Endothelial cell (in vitro differentiated cells): ENCODE results near the gene NOSTRIN. TPM values are rescaled to one million over a fixed set of nuclear protein-coding genes. Genes with fewer than 3 reads are reported as not detected.
A peak's percentile ranks its signal among the peaks of the same experiment; 100 is the strongest.
"Not testable (repeated sequence)": the region's sequence is repeated elsewhere in the genome, so short reads cannot be mapped to it uniquely, and the experiment has no call there.

Experiments used
- DNase-seq: peaks from one replicate; pipeline ENCODE4 v3.0.0; 2021; ENCODE audit warnings: low spot score
- H3K27ac Mint-ChIP-seq: one replicate; pipeline ENCODE4 v1.8.0; 2021; ENCODE audit warnings: mixed read lengths, inconsistent platforms; ENCODE audit not compliant: unreplicated experiment
- H3K27me3 Mint-ChIP-seq: one replicate; pipeline ENCODE4 v1.8.0; 2021; ENCODE audit warnings: mild to moderate bottlenecking, moderate library complexity, mixed read lengths, inconsistent platforms; ENCODE audit not compliant: unreplicated experiment
- H3K36me3 Mint-ChIP-seq: one replicate; pipeline ENCODE4 v1.8.0; 2021; ENCODE audit warnings: mild to moderate bottlenecking, low read depth, mixed read lengths, inconsistent platforms; ENCODE audit not compliant: unreplicated experiment
- H3K4me1 Mint-ChIP-seq: one replicate; pipeline ENCODE4 v1.8.0; 2021; ENCODE audit warnings: mild to moderate bottlenecking, mixed read lengths, inconsistent platforms; ENCODE audit not compliant: unreplicated experiment
- H3K4me3 Mint-ChIP-seq: one replicate; pipeline ENCODE4 v1.8.0; 2021; ENCODE audit warnings: mild to moderate bottlenecking, mixed read lengths, inconsistent platforms; ENCODE audit not compliant: unreplicated experiment
- H3K9me3 Mint-ChIP-seq: one replicate; pipeline ENCODE4 v1.8.0; 2021; ENCODE audit warnings: mixed read lengths, inconsistent platforms; ENCODE audit not compliant: unreplicated experiment
- total RNA-seq: library from RNA; stranded (reverse); fragmentation: NEBNext Ultra II Directional; extraction: Animal tissue kit (Norgen Biotek cat#: 25700); gene quantifications from one replicate; pipeline ENCODE4 v1.2.1, GENCODE V29; 2021; ENCODE audit not compliant: unreplicated experiment
- TF ChIP-seq, protein P1 (sequence below): fragments of 200-600 bp; sonication (generic); IDR thresholded peaks from one replicate; pipeline ENCODE4 v1.5.0; 2021; ENCODE audit warnings: antibody characterized with exemption; ENCODE audit not compliant: unreplicated experiment

The NOSTRIN gene
- total RNA-seq, 1 donor from 2014 or later = not detected

DNA sequence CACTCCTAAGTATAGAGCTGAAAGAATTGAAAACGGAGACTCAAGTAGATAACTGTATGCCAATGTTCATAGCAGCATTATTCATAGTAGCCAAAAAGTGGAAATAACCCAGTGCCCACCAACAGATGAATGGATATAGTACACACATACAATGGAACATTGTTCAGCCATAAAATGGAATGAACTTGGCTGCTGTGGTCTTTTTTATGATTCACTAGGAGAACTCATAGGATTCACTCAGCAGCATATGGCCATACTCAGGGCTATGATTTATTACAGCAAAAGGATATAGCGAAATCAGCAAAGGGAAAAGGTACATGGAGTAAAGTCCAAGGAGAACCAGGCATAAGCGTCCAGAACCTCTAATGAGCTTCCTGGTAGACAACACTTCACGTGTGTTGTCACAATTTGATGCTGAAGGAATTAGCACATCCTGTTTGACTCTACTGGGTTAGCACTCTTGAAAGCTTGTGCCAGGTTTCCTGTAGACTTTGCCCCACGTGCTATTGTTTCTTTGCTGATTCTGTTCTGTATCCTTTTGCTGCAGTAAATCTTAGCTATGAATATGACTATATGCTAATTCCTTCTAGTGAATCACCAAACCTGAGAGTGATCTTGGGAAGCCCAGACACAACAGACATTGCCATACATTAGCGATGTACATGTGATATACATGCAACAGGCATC is 72.1 kb downstream of the NOSTRIN start:
- H3K36me3 Mint-ChIP-seq = no peaks in the 10 kb centered on the region
- H3K4me1 Mint-ChIP-seq = no peaks in the 10 kb centered on the region
- no peak overlapping the region for H3K27ac Mint-ChIP-seq
- H3K27me3 Mint-ChIP-seq = no peaks in the 10 kb centered on the region
- no peak overlapping the region for H3K4me3 Mint-ChIP-seq
- DNase-seq = no peak
- TF ChIP-seq, protein P1, sequence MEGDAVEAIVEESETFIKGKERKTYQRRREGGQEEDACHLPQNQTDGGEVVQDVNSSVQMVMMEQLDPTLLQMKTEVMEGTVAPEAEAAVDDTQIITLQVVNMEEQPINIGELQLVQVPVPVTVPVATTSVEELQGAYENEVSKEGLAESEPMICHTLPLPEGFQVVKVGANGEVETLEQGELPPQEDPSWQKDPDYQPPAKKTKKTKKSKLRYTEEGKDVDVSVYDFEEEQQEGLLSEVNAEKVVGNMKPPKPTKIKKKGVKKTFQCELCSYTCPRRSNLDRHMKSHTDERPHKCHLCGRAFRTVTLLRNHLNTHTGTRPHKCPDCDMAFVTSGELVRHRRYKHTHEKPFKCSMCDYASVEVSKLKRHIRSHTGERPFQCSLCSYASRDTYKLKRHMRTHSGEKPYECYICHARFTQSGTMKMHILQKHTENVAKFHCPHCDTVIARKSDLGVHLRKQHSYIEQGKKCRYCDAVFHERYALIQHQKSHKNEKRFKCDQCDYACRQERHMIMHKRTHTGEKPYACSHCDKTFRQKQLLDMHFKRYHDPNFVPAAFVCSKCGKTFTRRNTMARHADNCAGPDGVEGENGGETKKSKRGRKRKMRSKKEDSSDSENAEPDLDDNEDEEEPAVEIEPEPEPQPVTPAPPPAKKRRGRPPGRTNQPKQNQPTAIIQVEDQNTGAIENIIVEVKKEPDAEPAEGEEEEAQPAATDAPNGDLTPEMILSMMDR = no peak
- H3K9me3 Mint-ChIP-seq = no peaks in the 10 kb centered on the region

GRCh38 chr2:168882163-168882562 is 79.7 kb downstream of the NOSTRIN start:
- not testable (repeated sequence) for DNase-seq, H3K27ac Mint-ChIP-seq, H3K4me1 Mint-ChIP-seq, H3K27me3 Mint-ChIP-seq, H3K36me3 Mint-ChIP-seq, H3K9me3 Mint-ChIP-seq, H3K4me3 Mint-ChIP-seq

- TF ChIP-seq, protein P1 = no peak
- H3K36me3 Mint-ChIP-seq = no peaks in the 10 kb centered on the region
- no peaks in the 10 kb centered on the region for H3K9me3 Mint-ChIP-seq
- H3K27ac Mint-ChIP-seq = no peak overlapping the region
- no peak for DNase-seq
- peaks cover 1% of the 10 kb centered on the region for H3K4me1 Mint-ChIP-seq
- no peak overlapping the region for H3K4me3 Mint-ChIP-seq
- H3K27me3 Mint-ChIP-seq = no peaks in the 10 kb centered on the region
These were observed 82.5 kb downstream of the NOSTRIN start for GRCh38 chr2:168884975-168885374.

DNA sequence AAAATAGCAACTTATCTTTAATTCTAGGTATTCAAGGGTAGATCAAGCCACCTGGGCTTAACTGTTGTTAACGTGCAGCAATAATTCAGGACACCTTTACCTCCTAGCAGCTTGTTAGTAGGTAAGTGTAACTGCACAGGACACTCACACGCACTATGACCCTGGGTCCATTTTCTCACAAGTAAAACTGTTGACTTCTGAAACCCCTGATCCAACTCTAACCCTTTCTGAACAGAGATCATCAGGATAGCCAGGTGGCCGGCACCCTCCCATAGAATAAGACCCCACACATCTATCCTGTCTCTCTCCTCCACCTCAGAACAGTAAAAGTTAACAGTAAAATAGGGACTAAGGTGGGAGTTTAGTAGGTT is 87.2 kb downstream of the NOSTRIN start:
- Mint-ChIP-seq H3K9me3 (no peaks in the 10 kb centered on the region), H3K36me3 (no peaks in the 10 kb centered on the region), H3K4me1 (peaks cover 6% of the 10 kb centered on the region), H3K27me3 (no peaks in the 10 kb centered on the region), H3K27ac (no peak overlapping the region), H3K4me3 (peak overlapping the region; percentile 94)
- no peak for DNase-seq
- TF ChIP-seq, protein P1 = no peak

GRCh38 chr2:168890006-168890782 is 87.8 kb downstream of the NOSTRIN start, which contains the start of gene SPC25:
TSS of gene SPC25 (minus strand) at chr2:168890430. CDS start at chr2:168889519, 911 bp downstream.
- Mint-ChIP-seq H3K36me3 (no peaks in the 10 kb centered on the region), H3K27me3 (peaks cover 1% of the 10 kb centered on the region), H3K27ac (no peak within 1 kb of the TSS), H3K4me3 (peak within 1 kb of the TSS; percentile 94), H3K4me1 (peaks cover 6% of the 10 kb centered on the region), H3K9me3 (no peaks in the 10 kb centered on the region)
- DNase-seq = peak; percentile 86
- TF ChIP-seq, protein P1 = no peak
